Spinal cord (tissue), 10 donors: ENCODE results near the gene UMAD1. TPM values are rescaled to one million over a fixed set of nuclear protein-coding genes. Genes with fewer than 3 reads are reported as not detected.

ENCODE experiments used
- DNase-seq, 6 donors: peaks; one replicate each; pipeline versions ENCODE4 v3.0.0 to v3.0.0-alpha.2; 2013 to 2015; ENCODE audit warnings: low spot score in 6 of 6, low read depth in 4 of 6
- H3K27ac ChIP-seq: one replicate; pipeline ENCODE4 v1.5.1; 2013; ENCODE audit warnings: low read depth, low read length, control low read depth
- H3K27me3 ChIP-seq: one replicate; pipeline ENCODE4 v1.6.1; 2013; ENCODE audit warnings: low read length; ENCODE audit not compliant: control insufficient read depth, insufficient read depth
- H3K36me3 ChIP-seq: one replicate; pipeline ENCODE4 v1.6.1; 2013; ENCODE audit warnings: low read length; ENCODE audit not compliant: control insufficient read depth, insufficient read depth
- H3K4me1 ChIP-seq: one replicate; pipeline ENCODE4 v1.6.1; 2013; ENCODE audit warnings: low read length; ENCODE audit not compliant: control insufficient read depth, insufficient read depth
- H3K4me3 ChIP-seq: one replicate; pipeline ENCODE4 v1.5.1; 2013; ENCODE audit warnings: low read depth, low read length, control low read depth
- H3K9me3 ChIP-seq: one replicate; pipeline ENCODE4 v1.6.1; 2013; ENCODE audit warnings: low read length; ENCODE audit not compliant: control insufficient read depth, insufficient read depth
- WGBS: methylation state at CpG from one replicate; pipeline ENCODE4 v1.1.5; 2013; ENCODE audit warnings: missing lambda C conversion rate; ENCODE audit not compliant: insufficient coverage; 5-methylcytosine and 5-hydroxymethylcytosine counted together
- polyA plus RNA-seq, 2 donors: library from polyadenylated mRNA; unstranded; fragments of 120-200 nt; gene quantifications; one replicate each; pipeline ENCODE4 v1.2.1, GENCODE V29; 2013; ENCODE audit not compliant: insufficient read length in 2 of 2
- total RNA-seq, 2 donors: library from RNA; depleted of rRNA in 1 of 2; stranded (reverse); fragments of 120-200 nt in 1 of 2; fragments of >200 nt in 1 of 2; gene quantifications; one replicate each; pipeline versions ENCODE4 v1.2.3 to v1.2.4, GENCODE V29; 2013 to 2014
- donor health status: healthy.

UMAD1 gene
- total and polyA plus RNA-seq, 4 donors, result 12.9 to 18.1 (median 14.7) TPM

- H3K4me3 ChIP-seq, result no peak overlapping the region
- peak in 2 of 6 donors; percentile 4 to 13 for DNase-seq
- no peaks in the 10 kb centered on the region for H3K27me3 ChIP-seq
- no peaks in the 10 kb centered on the region for H3K9me3 ChIP-seq
- WGBS, result 45% methylated on average over 2 of the region's 7 CpGs
- peaks cover 3% of the 10 kb centered on the region for H3K4me1 ChIP-seq
- no peaks in the 10 kb centered on the region for H3K36me3 ChIP-seq
- H3K27ac ChIP-seq, result no peak overlapping the region
Observed at GRCh38 chr7:7895004-7895650, 254.6 kb downstream of the UMAD1 start.

DNA sequence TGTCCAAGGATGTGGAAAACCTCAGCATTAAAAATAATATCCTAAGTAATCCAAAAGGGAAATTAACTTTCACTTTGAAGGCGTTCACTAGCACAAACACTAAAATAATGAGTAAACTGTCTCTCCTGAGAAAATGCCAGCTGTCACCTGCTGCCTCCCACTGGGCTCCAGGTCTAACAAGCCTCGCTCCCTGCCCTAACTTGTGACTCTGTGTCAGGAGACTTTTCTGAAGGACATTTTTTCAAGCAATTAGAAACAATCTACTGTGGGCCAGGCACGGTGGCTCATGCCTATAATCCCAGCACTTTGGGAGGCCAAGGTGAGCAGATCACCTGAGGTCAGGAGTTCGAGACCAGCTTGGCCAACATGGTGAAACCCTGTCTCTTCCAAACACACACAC, 255.2 kb downstream of the UMAD1 start:
- Histone ChIP-seq H3K27me3 (no peaks in the 10 kb centered on the region), H3K36me3 (no peaks in the 10 kb centered on the region), H3K9me3 (no peaks in the 10 kb centered on the region), H3K27ac (no peak overlapping the region), H3K4me1 (peaks cover 3% of the 10 kb centered on the region), H3K4me3 (no peak overlapping the region)
- WGBS, result 68% methylated on average over 2 of the region's 4 CpGs
- no peak for DNase-seq

GRCh38 chr7:7897509-7897908, 257.0 kb downstream of the UMAD1 start:
- Histone ChIP-seq H3K9me3 (no peaks in the 10 kb centered on the region), H3K4me3 (no peak overlapping the region), H3K36me3 (no peaks in the 10 kb centered on the region), H3K4me1 (peaks cover 3% of the 10 kb centered on the region), H3K27me3 (no peaks in the 10 kb centered on the region), H3K27ac (no peak overlapping the region)
- WGBS, result no CpG with 5 or more reads among the region's 2 CpGs
- DNase-seq, result no peak

- Histone ChIP-seq H3K9me3 (no peaks in the 10 kb centered on the region), H3K4me3 (no peak overlapping the region), H3K36me3 (no peaks in the 10 kb centered on the region), H3K4me1 (peaks cover 3% of the 10 kb centered on the region), H3K27me3 (no peaks in the 10 kb centered on the region), H3K27ac (no peak overlapping the region)
- no peak for DNase-seq
- no CpG with 5 or more reads among the region's 4 CpGs for WGBS
Observed at GRCh38 chr7:7897949-7898515, 257.5 kb downstream of the UMAD1 start.

GRCh38 chr7:7902845-7903244, 262.3 kb downstream of the UMAD1 start:
- DNase-seq, result no peak
- H3K36me3 ChIP-seq, result no peaks in the 10 kb centered on the region
- no peaks in the 10 kb centered on the region for H3K4me1 ChIP-seq
- 58% methylated on average over 2 of the region's 2 CpGs for WGBS
- H3K4me3 ChIP-seq, result no peak overlapping the region
- no peaks in the 10 kb centered on the region for H3K9me3 ChIP-seq
- no peak overlapping the region for H3K27ac ChIP-seq
- no peaks in the 10 kb centered on the region for H3K27me3 ChIP-seq

DNA sequence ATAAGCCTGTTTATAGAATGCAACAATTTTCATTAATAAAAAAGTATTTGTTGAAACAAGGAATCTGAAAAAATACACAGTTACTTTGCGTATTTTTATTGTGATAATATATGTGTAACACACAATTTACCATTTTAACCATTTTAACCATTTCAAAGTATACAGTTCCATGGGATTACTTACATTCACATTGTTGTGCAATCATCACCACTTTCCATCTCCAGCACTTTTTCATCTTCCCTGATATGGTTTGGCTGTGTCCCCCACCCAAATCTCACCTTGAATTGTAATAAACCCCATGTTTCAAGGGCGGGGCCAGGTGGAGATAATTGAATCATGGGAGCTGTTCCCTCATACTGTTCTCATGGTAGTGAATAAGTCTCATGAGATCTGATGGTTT, 266.8 kb downstream of the UMAD1 start:
- H3K27ac ChIP-seq, result no peak overlapping the region
- DNase-seq, result no peak
- H3K9me3 ChIP-seq, result no peaks in the 10 kb centered on the region
- H3K27me3 ChIP-seq, result no peaks in the 10 kb centered on the region
- H3K4me1 ChIP-seq, result no peaks in the 10 kb centered on the region
- no peak overlapping the region for H3K4me3 ChIP-seq
- no peaks in the 10 kb centered on the region for H3K36me3 ChIP-seq
- WGBS, result no CpG with 5 or more reads among the region's 2 CpGs

DNA sequence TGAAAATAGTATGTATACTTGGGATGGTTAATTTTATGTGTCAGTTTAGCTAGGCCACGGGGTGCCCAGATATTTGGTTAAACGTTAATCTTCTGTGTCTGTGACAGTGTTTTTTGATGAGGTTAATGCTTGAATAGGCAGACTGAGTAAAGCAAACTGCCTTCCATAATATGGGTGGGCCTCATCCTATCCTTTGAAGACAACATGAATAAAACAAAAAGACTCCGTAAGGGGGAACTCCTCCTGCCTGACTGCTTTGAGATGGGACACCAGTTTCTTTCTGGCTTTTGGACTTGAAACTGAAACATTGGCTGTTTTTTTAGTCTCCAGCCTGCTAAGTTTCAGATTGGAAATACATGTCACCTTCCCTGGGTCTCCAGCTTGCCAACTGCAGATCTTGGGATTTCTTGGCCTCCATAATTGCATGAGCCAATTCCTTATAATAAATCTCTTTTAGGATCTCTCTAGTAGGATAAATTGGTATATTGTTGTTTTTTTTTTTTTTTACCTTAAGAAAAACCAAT, 268.1 kb downstream of the UMAD1 start:
- WGBS, result 50% methylated on average over 1 of the region's 3 CpGs
- H3K36me3 ChIP-seq, result no peaks in the 10 kb centered on the region
- no peaks in the 10 kb centered on the region for H3K4me1 ChIP-seq
- peak in 1 of 6 donors; percentile 11 for DNase-seq
- no peak overlapping the region for H3K4me3 ChIP-seq
- H3K9me3 ChIP-seq, result no peaks in the 10 kb centered on the region
- H3K27me3 ChIP-seq, result no peaks in the 10 kb centered on the region
- H3K27ac ChIP-seq, result no peak overlapping the region

GRCh38 chr7:7909376-7909775, 268.8 kb downstream of the UMAD1 start:
- no peak for DNase-seq
- 100% methylated on average over 2 of the region's 4 CpGs for WGBS

GRCh38 chr7:7911369-7912123, 271.0 kb downstream of the UMAD1 start:
- Histone ChIP-seq H3K9me3 (no peaks in the 10 kb centered on the region), H3K27me3 (no peaks in the 10 kb centered on the region), H3K4me3 (no peak overlapping the region), H3K27ac (no peak overlapping the region), H3K4me1 (no peaks in the 10 kb centered on the region), H3K36me3 (no peaks in the 10 kb centered on the region)
- 67% methylated on average over 1 of the region's 4 CpGs for WGBS
- no peak for DNase-seq

More at GRCh38 chr7:7909376-7909775, 268.8 kb downstream of the UMAD1 start:
- H3K27ac ChIP-seq, result no peak overlapping the region
- no peaks in the 10 kb centered on the region for H3K4me1 ChIP-seq
- no peaks in the 10 kb centered on the region for H3K9me3 ChIP-seq
- H3K4me3 ChIP-seq, result no peak overlapping the region
- H3K27me3 ChIP-seq, result no peaks in the 10 kb centered on the region
- H3K36me3 ChIP-seq, result no peaks in the 10 kb centered on the region
